COR-L47 (cell line): ENCODE data around the gene OR2T27.
"Not testable (repeated sequence)": the region's sequence is repeated elsewhere in the genome, so short reads cannot be mapped to it uniquely, and the experiment has no call there.

Source experiments
- DNase-seq: peaks from one replicate; lab custom pipeline; 2025; lab: John Stamatoyannopoulos, UW

Gene OR2T27, protein sequence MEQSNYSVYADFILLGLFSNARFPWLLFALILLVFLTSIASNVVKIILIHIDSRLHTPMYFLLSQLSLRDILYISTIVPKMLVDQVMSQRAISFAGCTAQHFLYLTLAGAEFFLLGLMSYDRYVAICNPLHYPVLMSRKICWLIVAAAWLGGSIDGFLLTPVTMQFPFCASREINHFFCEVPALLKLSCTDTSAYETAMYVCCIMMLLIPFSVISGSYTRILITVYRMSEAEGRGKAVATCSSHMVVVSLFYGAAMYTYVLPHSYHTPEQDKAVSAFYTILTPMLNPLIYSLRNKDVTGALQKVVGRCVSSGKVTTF

DNA sequence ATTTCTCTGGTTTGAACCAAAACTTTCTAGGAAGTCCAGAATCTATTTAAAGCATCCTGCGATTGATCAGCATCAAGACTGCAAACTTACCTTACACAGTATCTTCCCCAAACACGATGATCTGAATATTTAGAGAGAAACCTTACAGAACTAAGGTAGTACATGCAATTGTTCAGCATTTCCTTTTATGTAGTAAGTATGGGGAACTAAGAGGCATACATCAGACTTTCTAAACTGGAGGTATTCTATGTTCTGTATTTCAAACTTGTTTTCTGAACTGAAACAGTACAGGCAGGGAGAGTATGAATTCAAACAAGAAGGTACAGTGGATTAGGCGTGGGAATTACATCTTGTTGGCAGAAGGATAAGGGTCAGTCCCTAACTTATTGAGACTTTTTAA lies at the start of gene OR2T27:
Gene OR2T27, minus strand, starts transcription at position 175 of the 400 bp plus-strand sequence. CDS start 4,644 bp downstream, outside the sequence.
- DNase-seq, result not testable (repeated sequence)

DNA sequence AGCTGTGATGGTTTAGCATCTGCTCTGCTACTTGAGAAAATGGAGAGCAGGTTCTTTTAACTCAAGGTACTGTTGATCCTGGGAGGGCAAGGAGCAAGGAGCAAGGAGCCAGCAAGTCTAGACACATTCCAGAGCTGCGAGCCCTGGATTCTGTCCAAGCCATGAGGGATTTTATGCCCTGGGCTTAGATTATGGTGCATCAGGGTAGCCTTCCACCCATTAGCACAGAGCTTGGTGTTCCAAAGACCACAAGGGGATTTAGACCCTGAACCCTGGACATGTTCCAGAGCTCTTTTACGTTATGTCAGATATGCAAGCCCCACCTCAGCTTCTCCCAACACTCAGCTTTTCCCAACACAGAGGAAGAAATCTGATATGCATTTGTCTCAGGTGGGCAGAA lies 49.3 kb upstream of the OR2T27 start:
- DNase-seq, result no peak

DNA sequence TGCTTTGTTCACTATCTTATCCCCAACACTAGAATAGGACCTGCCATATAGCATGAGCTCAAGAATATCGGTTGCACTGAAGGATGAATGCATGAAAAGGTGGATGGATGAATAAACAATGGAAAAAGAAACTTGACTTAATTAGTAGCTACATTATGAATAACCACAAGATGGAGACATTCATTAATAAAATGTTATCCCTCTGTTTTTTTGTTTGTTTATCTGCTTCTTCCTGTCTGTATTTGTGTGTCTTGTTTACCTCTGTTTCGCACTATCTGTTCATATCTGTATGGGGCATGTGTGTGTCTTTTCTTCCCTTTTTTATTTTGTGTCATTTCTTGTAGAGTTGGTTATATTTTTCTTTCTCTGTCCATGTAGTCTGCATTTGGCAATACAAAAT lies 48.3 kb upstream of the OR2T27 start:
- no peak for DNase-seq

DNA sequence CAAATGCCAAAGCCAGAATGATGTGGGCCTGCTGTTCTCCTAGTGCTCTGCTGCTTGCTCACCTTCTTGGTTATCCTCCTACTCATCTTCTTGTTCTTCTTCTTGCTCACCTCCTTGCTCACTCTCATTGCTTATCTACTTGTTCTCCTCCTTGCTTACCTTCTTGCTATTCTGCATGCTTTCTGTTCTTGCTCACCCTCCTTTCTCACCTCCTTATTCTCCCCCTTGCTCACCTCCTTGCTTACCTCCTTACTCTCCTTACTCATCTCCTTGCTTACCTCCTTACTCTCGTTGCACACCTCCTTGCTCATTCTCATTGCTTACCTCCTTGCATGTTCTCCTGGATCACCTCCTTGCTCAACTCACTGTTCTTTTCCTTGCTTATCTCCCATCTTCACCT lies 47.4 kb upstream of the OR2T27 start, which contains the start of gene OR14I1:
Gene OR14I1, minus strand, starts transcription at position 53 of the 400 bp plus-strand sequence.
- DNase-seq, result no peak

DNA sequence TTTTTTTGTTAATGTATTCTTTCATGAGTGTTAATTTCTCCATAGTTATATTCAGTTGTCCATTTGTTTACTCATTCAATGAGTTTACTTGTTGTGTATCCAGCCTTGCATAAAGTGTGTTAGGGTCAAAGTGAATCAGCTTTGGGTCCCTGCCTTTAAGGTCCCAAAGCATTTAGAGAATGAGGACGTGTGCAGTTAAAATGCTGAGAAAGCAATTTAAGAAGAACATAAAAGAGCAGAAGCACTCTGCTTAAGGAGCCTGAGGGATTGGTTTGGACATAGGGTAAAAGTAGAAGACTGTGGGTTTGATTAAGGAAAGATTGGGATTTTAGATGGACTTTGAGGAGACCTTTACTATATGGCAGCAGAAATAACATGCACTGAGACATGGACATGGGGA lies 43.8 kb upstream of the OR2T27 start:
- no peak for DNase-seq

DNA sequence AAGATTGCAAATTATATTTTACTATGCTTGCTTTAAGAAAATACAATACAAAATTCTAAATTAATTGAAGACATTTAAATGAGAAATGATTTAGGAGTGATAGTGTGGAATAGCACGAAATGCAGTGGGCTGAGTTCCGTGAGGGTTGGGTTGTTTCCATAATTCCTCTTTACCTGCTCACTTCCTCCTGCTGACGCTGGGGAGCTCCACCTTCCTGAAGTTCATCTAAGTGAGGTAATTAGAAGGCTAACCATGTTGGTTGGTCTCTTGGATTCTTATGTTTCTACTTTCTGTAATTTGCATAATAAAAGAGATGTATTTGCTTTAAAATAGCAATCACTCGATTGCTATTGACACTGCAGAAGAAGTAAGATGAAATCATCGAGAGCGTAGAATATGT lies 42.6 kb upstream of the OR2T27 start:
- DNase-seq, result no peak

DNA sequence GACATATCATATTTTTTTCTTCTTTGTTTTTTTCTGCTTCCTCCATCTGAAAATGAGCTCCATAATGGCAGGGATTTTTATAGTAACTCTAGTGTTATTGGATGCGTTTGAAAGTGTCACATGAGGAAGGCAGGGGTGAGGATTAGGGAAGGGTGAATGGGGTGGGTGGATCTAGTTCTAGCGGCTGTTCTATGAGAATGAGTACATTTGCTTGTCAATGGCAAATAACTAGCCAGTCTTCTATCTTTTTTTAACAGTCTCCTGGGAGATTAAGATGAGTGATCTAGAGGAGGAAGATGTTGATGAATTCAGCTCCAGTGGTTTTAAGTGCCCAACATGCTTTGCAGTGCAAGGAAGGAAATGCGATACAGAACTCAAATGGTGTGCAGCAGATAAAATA lies 41.4 kb upstream of the OR2T27 start:
- no peak for DNase-seq

DNA sequence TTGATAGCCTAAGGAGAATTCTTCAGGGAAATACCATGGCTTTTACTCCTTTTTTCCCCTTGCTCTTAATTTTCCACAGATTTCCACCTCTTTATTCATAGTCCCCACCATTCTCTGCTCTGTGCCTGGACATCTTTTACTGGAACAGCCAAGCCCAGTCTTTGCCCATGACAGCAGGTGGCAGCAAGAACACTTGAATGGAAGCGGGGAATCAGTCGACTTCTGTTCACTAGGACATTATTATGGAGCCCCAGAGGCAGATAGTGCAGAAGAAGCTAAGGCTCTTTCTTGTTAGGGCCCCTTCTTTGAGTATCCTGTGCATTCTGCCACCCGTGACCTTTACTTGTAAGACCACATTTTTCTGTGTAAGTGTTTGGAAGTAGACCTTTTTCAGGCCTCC lies 40.9 kb upstream of the OR2T27 start:
- DNase-seq, result peak; percentile 6

DNA sequence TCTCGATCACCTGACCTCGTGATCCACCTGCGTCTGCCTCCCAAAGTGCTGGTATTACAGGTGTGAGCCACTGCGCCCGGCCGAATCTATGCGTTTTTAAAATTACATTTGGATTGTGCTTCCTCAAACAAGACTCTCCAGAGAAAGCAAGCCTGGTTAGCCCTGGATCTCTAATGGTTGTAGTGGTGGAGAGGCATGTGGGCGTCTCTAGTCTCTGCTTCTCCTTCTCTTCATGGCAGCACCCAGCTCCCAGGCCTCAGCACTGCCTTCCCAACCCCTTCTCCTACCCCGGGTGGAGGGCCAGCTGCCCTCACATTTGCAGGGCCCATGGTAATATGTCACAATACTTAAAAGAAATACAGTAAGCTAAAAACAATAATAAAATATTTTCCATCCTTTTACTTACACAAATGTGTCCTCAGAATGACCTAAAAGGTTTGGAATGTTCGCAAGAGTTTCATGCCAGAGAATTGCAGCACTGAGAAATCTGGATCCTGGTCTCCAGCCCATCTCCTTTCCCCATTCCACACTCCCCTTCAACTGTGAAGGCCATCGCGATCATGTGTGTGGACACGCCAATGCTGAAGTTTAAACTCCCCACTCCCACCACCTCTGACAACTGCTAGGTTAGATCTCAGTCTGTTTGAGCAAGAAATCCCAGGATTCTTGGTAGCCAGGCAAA lies 40.3 kb upstream of the OR2T27 start:
- no peak for DNase-seq

DNA sequence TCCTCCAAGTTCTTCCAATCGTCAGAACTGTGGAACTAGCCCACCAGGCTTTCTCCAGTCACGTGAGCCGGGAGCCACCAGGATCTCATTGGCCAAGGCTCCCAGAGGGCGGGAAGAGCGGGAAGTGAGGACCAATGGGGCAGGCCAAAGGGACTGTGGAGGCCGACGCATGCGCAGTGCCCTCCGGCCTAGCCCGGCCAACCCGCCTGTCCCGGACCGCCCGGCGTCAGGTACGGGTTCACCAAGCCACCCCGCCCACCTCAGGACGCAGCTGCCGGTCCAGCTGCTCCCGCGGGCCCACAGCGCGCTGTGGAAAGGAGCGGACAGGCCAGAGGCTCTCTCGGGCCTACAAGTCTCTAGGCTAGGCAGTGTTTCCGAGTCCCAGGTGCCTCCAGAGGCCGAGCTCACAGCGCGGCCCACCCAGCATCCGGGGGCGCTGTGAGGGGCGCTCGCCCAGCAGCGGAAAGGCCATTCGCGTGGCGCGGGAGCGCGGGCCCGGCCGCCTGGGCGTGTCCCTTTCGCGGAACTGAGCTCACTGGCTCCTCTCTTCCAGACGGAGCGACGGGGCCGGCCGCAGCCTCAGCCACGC lies 36.3 kb upstream of the OR2T27 start:
- no peak for DNase-seq

DNA sequence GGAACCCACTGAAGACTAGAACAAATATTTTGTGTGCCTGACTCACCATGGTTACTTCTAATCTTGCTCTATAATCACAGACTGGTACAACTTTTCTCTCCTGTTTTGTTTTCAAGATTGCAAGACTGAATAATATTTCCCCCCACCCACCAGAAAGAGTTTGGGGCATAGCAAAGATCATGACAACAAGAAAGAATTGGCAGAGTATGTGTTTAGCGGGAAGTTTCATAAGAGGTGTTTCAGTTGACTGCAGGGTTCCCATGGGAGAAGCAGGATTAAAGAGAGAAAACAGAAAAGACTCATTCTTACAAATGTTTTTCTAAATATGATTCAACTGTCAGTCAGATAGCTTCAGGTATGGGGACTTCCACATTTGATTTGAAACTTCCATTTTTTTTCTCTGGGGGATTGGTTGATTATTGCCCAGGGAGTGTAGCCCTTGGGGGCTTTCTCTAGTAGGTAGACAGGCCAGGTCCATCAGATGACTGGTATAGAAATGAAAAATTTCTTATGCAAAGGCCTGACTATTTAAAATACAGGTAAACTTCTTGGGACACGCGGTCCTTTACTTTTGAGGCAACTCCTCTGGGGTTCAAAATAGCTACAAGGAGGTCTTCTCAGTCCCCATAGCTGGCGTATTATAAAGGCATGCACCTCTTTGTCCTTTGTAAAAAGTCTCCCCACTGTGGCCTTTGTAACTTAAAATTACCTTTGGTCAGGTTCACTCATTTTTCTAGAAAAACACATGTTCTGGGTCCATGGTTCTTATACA lies 33.4 kb upstream of the OR2T27 start:
- no peak for DNase-seq

DNA sequence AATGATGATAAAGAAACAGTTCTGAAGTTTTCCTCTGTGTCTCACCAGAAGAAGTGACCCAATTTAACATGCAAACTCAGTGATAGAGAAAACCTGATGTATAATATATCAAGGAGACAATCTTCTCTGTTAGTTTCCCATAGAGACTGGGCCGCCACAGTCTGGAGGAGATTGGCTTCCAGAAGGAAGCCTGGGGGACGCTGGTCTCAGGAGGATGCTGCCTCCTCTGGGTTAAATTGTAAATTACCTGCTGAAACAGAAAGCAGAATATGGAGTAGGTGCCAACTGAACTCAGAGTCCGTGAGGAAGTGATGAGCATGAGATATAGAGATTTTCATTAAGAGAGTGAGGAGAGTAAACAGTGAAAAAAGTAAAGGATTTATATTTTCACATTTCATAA lies 31.5 kb upstream of the OR2T27 start:
- peak; percentile 21 for DNase-seq

DNA sequence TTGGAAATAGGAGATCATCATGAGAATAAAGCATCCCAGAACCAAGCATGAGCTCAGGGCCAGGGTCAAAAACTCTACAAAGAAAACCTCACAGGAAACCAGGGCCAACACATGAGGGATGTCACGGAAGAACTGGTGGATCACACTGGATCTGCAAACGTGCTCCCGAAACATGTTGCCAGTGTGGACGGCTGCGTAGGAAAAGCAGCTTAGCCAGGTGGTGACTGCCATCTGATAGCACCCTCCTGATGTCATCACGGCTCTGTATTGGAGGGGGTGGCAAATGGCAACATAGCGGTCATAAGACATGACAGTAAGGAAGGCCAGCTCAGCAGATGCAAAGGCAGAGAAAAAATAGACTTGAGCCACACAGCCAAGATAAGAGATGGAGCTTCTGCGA lies 26.3 kb upstream of the OR2T27 start:
- DNase-seq, result no peak

DNA sequence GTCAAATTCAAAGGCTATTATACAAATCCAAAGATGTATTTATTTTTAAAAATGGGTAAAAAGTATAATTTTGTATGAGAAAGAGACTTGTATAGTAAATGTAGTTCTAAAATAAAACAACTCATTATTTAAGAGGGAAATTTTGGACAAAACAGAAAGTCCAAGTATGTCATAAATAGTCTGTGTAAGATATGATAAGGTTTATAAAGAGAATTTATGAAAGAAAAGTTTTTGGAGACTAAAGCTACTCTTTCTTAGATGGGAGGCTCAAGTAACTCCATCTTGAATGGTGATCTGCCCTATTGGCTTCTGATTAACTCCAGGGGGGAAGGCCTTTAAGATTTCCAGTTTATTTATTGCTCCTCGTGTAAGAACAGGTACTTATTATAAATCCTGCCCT lies 14.7 kb upstream of the OR2T27 start:
- DNase-seq, result no peak

DNA sequence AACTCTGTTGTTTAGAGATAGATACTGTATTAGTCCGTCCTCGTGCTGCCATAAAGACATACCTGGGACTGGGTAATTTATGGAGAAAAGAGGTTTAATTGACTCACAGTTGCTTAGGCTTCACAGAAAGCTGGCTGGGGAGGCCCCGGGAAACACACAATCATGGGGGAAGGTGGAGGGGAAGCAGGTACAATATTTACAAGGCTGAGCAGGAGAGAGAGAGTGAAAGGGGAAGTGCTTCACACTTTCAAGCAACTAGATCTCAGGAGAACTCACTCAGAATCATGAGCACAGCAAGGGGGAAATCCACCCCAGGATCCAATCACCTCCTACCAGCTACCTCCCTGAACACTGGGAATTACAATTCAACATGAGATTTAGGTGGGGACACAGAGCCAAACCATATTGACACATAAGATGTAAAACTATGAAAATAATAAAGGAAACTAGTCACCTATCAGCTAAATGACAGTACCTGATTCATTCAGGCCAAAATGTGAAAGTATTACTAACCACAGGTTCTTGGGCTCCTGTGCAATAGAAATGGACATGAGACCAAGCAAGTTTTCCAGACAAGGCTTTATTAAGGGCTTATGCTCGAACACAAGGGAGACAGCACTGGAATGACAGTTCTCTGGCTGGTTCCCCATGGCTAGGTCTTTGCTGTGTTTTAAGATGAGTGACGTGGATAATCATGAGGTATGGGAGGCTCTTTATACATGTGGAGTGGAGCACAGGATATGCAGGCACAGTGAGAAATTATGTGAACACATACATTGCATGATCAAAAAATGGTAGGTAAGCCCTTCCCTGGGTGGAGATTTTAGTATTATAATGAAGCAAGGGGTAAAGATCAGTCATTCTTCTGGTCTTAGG lies 8.4 kb upstream of the OR2T27 start:
- not testable (repeated sequence) for DNase-seq

DNA sequence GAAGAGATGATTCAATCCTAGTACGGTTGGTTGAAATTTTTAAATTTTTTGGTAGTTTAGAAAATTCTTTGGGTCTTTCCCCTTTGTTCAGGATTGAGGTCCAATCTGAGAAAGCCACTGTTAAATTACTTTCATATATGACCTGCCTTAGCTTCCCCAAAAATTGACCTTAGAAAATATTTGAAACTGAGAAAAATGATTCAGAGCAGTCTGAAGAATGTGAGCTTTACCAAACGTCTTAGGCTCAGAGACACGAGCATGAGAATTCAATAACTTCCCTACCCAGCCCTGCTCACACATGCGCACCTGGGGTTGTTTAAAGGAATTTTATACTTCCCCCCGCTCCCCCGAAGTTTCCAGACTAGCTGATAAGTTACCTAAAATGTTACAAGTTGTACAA lies 1.5 kb upstream of the OR2T27 start:
- not testable (repeated sequence) for DNase-seq

DNA sequence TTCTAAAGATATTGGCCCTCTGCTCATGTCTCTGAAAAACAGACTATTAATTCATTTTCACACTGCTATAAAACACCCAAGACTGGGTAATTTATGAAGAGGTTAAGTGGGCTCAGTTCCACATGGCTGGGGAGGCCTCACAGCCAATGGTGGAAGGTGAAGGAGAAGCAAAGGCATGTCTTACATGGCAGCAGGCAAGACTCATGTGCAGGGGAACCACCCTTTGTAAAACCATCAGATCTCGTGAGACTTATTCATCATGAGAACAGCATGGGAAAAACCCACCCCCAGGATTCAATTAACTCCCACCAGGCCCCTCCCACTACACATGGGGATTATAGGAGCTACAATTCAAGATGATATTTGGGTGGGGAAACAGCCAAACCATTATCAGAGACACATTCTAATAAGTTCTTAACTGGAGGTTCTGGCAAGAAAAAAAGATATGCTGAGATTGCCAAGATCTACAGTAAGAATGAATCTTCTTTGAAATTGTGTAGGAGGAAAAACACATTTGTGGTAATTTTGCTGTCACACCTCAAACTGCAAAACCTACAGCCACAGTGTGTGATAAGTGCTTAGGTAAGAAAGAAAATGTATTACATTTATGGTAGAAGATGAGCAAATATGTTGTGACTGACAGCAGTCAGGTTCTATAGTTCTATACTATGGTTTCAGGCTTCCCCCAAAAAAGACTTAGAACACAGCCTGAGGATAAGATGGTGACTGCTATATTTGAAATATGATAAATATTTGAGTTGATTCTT lies 6.4 kb downstream of the OR2T27 start:
- DNase-seq, result not testable (repeated sequence)

DNA sequence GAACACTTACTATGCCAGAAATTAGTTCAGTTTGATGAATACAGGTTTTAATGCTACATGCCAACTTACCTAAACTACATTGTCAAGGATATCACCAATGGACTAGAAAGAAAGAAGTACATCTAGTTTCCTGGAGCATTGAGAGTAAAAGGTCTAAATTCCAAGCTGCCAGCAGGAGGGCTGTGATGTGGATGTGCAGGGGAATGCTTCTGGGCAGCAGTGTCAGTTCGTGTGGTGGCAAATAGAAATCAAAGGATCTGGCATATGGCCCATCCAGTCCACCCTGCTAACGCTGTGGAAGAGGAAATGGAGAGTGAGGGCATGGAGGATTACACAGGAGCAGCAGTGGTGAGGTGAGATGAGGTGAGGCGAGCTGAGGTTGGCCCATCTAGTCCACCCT lies 10.2 kb downstream of the OR2T27 start, which contains the start of gene OR2T35:
Gene OR2T35, minus strand, starts transcription at position 101 of the 400 bp plus-strand sequence. CDS start 6,020 bp downstream, outside the sequence.
- not testable (repeated sequence) for DNase-seq

DNA sequence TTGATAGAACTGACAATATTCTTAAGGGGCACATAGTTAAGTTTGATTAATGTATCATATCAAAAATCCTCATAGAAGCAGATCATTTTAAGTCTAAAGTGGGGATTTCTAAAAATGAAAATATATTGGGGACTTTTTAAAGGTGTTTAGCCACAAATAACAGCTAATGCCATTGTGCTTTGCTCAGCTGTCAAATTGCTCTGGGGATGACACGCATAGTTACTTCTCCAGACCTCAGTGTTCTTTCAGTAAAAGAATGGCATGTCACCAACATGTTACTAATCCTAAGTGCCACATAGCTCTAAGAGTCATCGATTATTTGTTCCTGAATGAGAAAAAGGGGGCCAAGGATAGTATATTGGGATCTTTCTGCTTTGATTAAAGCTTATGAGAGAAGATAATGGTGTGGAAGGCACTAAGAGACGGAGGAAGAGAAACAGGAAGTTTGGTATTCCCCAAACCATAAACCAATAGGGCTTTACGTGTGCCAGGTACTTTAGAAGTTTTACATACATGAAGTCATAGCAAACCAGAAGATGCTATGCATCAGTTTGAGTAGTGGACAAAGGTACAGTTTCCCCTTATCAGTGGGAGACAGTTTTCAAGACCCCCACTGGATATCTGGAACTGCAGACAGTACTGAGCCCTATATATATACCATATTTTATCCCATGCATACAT lies 12.2 kb downstream of the OR2T27 start:
- DNase-seq, result not testable (repeated sequence)

DNA sequence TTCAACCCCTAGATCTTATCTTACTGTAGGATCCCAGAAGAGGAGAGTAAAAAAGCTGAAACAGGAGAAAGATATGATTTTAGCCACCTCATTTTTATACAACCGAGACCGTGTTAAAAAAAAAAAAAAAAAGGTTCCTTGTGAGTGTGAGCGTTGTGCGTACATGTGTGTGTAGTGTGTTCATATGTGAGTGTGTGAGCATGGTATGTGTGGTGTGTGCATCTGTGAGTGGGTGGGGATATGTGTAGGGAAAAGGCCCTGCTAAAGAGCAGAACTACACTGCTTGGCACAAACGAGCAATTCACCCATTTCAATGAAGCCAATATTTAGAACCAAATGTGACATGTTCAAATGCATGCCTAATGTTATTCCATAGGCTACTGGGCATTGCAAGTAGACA lies 13.7 kb downstream of the OR2T27 start:
- DNase-seq, result not testable (repeated sequence)
